Breast epithelium (tissue), 3 donors: ENCODE measurements around the gene CSNK2A1.
A peak's percentile ranks its signal among the peaks of the same experiment; 100 is the strongest.

Experiments used
- POLR2A ChIP-seq: fragments of 450-650 bp; IDR thresholded peaks from one replicate; pipeline ENCODE4 v1.6.1; 2016; ENCODE audit warnings: antibody characterized with exemption, mild to moderate bottlenecking, moderate library complexity
- POLR2AphosphoS5 ChIP-seq, 3 donors: sonication (generic); formaldehyde crosslinking; IDR thresholded peaks; one replicate each; pipeline ENCODE4 v1.6.1; 2017; ENCODE audit warnings: antibody characterized with exemption in 3 of 3
- TF ChIP-seq, protein P1 (sequence below), 3 donors: fragments of 450-650 bp; IDR thresholded peaks; one replicate each; pipeline ENCODE4 v1.5.1; 2016 to 2017; ENCODE audit warnings: antibody characterized with exemption in 3 of 3, mild to moderate bottlenecking in 3 of 3, moderate library complexity in 3 of 3

DNA sequence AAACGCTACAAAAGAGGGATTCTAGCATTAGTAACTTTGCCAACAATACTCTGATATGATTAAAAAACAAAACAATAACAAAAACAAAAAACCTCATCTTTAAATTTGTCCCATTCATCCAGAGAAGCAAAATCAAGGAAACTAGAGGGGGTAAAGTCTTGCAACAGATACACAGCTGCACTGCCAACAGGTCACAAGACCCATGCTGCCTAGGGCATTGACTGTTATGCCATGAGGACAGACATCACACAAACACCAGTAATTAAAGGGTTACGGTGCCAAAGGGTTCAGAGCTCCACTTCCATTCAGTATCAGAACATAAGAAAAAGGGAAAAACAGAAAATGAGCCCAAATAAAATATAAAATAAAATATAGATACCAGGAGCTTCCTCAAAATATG is 82.9 kb downstream of the CSNK2A1 start:
- TF ChIP-seq, protein P1, sequence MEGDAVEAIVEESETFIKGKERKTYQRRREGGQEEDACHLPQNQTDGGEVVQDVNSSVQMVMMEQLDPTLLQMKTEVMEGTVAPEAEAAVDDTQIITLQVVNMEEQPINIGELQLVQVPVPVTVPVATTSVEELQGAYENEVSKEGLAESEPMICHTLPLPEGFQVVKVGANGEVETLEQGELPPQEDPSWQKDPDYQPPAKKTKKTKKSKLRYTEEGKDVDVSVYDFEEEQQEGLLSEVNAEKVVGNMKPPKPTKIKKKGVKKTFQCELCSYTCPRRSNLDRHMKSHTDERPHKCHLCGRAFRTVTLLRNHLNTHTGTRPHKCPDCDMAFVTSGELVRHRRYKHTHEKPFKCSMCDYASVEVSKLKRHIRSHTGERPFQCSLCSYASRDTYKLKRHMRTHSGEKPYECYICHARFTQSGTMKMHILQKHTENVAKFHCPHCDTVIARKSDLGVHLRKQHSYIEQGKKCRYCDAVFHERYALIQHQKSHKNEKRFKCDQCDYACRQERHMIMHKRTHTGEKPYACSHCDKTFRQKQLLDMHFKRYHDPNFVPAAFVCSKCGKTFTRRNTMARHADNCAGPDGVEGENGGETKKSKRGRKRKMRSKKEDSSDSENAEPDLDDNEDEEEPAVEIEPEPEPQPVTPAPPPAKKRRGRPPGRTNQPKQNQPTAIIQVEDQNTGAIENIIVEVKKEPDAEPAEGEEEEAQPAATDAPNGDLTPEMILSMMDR (IDR thresholded peaks at IDR 0.05) = no peak
- TF ChIP-seq POLR2A (no peak), POLR2AphosphoS5 (IDR thresholded peaks at IDR 0.05) (peak in 1 of 3 donors; percentile 19)
